SK-N-SH treated with all-trans-retinoic acid at 6 μM for 48 hours (cell line): Measurements from ENCODE around the gene RNASE9.

Experiments
- ATAC-seq: fragments of 200-7000 bp; cut with Tn5 transposase; 3 replicates; pipeline ENCODE4 v1.9.1; 2020; ENCODE audit warnings: mild to moderate bottlenecking, moderate library complexity
- ARNTL ChIP-seq: fragments of 450-650 bp; formaldehyde crosslinking; IDR thresholded peaks from 2 replicates; pipeline ENCODE4 v1.5.0; 2020; ENCODE audit warnings: low read depth, mild to moderate bottlenecking, moderate library complexity, borderline replicate concordance
- BACH2 ChIP-seq: fragments of 250-450 bp; sonication (Bioruptor Pico); IDR thresholded peaks from 2 replicates; pipeline ENCODE4 v1.9.0; 2021; ENCODE audit warnings: mild to moderate bottlenecking, borderline replicate concordance
- CSDC2 ChIP-seq: fragments of 250-450 bp; sonication (Bioruptor Pico); IDR thresholded peaks from 2 replicates; pipeline ENCODE4 v1.5.0; 2020; ENCODE audit warnings: mild to moderate bottlenecking, moderate library complexity
- ESRRG ChIP-seq: fragments of 250-450 bp; sonication (Bioruptor Pico); IDR thresholded peaks from 2 replicates; pipeline ENCODE4 v1.6.1; 2021; ENCODE audit warnings: mild to moderate bottlenecking
- GLIS3 ChIP-seq: fragments of 250-450 bp; sonication (Bioruptor Pico); IDR thresholded peaks from 2 replicates; pipeline ENCODE4 v1.5.0; 2020; ENCODE audit warnings: mild to moderate bottlenecking, moderate library complexity
- ISL1 ChIP-seq: fragments of 250-450 bp; sonication (Bioruptor Pico); IDR thresholded peaks from 2 replicates; pipeline ENCODE4 v2.1.2; 2022; ENCODE audit warnings: mild to moderate bottlenecking, moderate library complexity
- OSR1 ChIP-seq: fragments of 250-450 bp; sonication (Bioruptor Pico); IDR thresholded peaks from 2 replicates; pipeline ENCODE4 v1.8.0; 2022; ENCODE audit warnings: moderate library complexity, mild to moderate bottlenecking, inconsistent platforms
- PATZ1 ChIP-seq: fragments of 250-450 bp; sonication (Bioruptor Pico); IDR thresholded peaks from 2 replicates; pipeline ENCODE4 v1.8.0; 2020; ENCODE audit warnings: mild to moderate bottlenecking, moderate library complexity, borderline replicate concordance
- POU6F1 ChIP-seq: fragments of 250-450 bp; sonication (Bioruptor Pico); IDR thresholded peaks from 2 replicates; pipeline ENCODE4 v1.8.0; 2021; ENCODE audit warnings: low read depth, mild to moderate bottlenecking, moderate library complexity, borderline replicate concordance
- RARB ChIP-seq: fragments of 250-450 bp; sonication (Bioruptor Pico); IDR thresholded peaks from 2 replicates; pipeline ENCODE4 v1.8.0; 2021; ENCODE audit warnings: mild to moderate bottlenecking, moderate library complexity
- SNAI2 ChIP-seq: fragments of 250-450 bp; sonication (Bioruptor Pico); IDR thresholded peaks from 2 replicates; pipeline ENCODE4 v1.5.0; 2020; ENCODE audit warnings: mild to moderate bottlenecking, moderate library complexity
- TOX ChIP-seq: fragments of 250-450 bp; sonication (Bioruptor Pico); IDR thresholded peaks from 2 replicates; pipeline ENCODE4 v1.8.0; 2021; ENCODE audit warnings: mild to moderate bottlenecking, moderate library complexity, borderline replicate concordance
- TSHZ2 ChIP-seq: fragments of 250-450 bp; sonication (Bioruptor Pico); IDR thresholded peaks from 2 replicates; pipeline ENCODE4 v1.5.0; 2020; ENCODE audit warnings: mild to moderate bottlenecking, moderate library complexity
- ZC3H10 ChIP-seq: fragments of 250-450 bp; sonication (Bioruptor Pico); IDR thresholded peaks from 2 replicates; pipeline ENCODE4 v1.5.1; 2021; ENCODE audit warnings: mild to moderate bottlenecking, moderate library complexity
- ZFP3 ChIP-seq: fragments of 250-450 bp; sonication (Bioruptor Pico); IDR thresholded peaks from 2 replicates; pipeline ENCODE4 v1.5.0; 2020; ENCODE audit warnings: mild to moderate bottlenecking, moderate library complexity
- ZFP30 ChIP-seq: fragments of 450-650 bp; formaldehyde crosslinking; IDR thresholded peaks from 2 replicates; pipeline ENCODE4 v1.5.0; 2022; ENCODE audit warnings: mild to moderate bottlenecking, moderate library complexity
- ZNF565 ChIP-seq: fragments of 450-650 bp; formaldehyde crosslinking; conservative IDR thresholded peaks from 2 replicates; pipeline ENCODE4 v1.5.0; 2020; ENCODE audit warnings: low read depth, mild to moderate bottlenecking, moderate library complexity
- ZNF70 ChIP-seq: fragments of 450-650 bp; formaldehyde crosslinking; IDR thresholded peaks from 2 replicates; pipeline ENCODE4 v1.5.0; 2020; ENCODE audit warnings: mild to moderate bottlenecking, moderate library complexity
- ZNF8 ChIP-seq: fragments of 450-650 bp; formaldehyde crosslinking; IDR thresholded peaks from 2 replicates; pipeline ENCODE4 v1.5.0; 2020; ENCODE audit warnings: mild to moderate bottlenecking, moderate library complexity
- TF ChIP-seq, protein P1 (sequence below): fragments of 250-450 bp; sonication (Bioruptor Pico); IDR thresholded peaks from 2 replicates; pipeline ENCODE4 v1.5.1; 2020; ENCODE audit warnings: low read depth, mild to moderate bottlenecking, moderate library complexity

The RNASE9 gene

DNA sequence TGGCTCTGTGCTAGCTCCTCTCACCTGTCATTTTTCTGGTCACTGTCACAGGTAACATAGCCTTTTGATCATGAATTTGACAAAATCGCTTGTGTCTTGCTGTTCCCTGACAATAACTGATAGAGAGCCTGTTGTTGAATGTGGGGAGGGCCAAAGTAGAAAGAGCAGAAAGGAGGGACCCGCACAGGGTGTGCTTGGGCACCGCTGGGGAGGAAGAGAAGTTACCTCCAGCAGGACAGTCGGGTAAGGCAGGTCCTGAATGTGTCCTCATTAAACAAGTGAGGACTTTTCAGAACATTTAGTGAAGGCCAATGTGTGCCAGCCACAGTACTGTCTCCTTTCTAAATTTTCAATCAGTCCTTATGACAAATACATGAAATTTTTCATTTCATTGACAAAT, 30.4 kb upstream of the RNASE9 start, which contains the start of gene RNASE12:
Gene RNASE12, minus strand, starts transcription at position 142 of the 400 bp plus-strand sequence. CDS start 653 bp downstream, outside the sequence.
- no peak for ATAC-seq
- TF ChIP-seq ESRRG (CRISPR knock-in tag), result no peak
- no peak for TF ChIP-seq ZNF565 (CRISPR knock-in tag)
- TF ChIP-seq OSR1 (CRISPR knock-in tag), result no peak
- TF ChIP-seq, protein P1, sequence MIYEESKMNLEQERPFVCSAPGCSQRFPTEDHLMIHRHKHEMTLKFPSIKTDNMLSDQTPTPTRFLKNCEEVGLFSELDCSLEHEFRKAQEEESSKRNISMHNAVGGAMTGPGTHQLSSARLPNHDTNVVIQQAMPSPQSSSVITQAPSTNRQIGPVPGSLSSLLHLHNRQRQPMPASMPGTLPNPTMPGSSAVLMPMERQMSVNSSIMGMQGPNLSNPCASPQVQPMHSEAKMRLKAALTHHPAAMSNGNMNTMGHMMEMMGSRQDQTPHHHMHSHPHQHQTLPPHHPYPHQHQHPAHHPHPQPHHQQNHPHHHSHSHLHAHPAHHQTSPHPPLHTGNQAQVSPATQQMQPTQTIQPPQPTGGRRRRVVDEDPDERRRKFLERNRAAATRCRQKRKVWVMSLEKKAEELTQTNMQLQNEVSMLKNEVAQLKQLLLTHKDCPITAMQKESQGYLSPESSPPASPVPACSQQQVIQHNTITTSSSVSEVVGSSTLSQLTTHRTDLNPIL, result no peak
- no peak for TF ChIP-seq ZNF70
- no peak for TF ChIP-seq ZFP3 (CRISPR knock-in tag)
- no peak for TF ChIP-seq TOX (CRISPR knock-in tag)
- TF ChIP-seq POU6F1 (CRISPR knock-in tag), result no peak
- no peak for TF ChIP-seq SNAI2 (CRISPR knock-in tag)
- TF ChIP-seq ZFP30, result no peak
- no peak for TF ChIP-seq PATZ1
- no peak for TF ChIP-seq ARNTL (CRISPR knock-in tag)
- TF ChIP-seq ZC3H10 (CRISPR knock-in tag), result no peak
- TF ChIP-seq TSHZ2 (CRISPR knock-in tag), result no peak
- no peak for TF ChIP-seq ZNF8 (CRISPR knock-in tag)

DNA sequence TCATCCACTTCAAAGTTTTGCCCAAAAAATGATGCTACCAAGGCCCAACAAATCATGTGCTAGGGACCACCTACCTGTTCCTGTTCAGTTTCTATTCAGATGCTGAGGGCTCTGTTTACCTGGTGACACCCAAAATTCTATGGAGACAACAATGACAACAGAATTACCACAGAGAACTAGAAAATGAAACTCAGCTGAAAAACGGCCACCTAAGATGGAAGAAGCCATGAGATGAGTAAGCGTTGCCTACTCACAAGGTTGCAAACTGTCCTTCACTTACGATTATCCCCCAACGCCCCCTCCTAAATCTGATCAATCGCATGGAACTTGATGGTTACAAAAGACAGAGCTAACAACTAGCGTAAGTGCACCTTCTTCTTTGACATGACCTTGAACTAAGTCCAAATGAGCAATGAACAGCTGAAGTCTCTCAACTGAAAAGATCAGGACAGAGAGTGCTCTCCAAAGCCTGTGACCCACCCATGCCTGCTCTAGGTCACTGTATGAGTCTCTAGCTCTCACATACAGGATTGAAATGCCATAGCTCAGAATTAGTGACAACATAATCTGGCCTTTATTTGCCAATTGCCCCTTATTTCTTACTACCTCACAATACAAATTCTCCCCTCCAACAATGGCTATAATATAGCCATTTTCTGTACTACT, 26.8 kb upstream of the RNASE9 start, which contains the start of gene RNASE11:
Gene RNASE11, minus strand, starts transcription at position 513 of the 666 bp plus-strand sequence.
- no peak for ATAC-seq
- TF ChIP-seq ZNF565 (CRISPR knock-in tag) (no peak), GLIS3 (CRISPR knock-in tag) (no peak), ZFP30 (no peak), CSDC2 (CRISPR knock-in tag) (no peak), SNAI2 (CRISPR knock-in tag) (no peak), ZFP3 (CRISPR knock-in tag) (no peak)
- TF ChIP-seq, all 23 proteins: peak for 0

DNA sequence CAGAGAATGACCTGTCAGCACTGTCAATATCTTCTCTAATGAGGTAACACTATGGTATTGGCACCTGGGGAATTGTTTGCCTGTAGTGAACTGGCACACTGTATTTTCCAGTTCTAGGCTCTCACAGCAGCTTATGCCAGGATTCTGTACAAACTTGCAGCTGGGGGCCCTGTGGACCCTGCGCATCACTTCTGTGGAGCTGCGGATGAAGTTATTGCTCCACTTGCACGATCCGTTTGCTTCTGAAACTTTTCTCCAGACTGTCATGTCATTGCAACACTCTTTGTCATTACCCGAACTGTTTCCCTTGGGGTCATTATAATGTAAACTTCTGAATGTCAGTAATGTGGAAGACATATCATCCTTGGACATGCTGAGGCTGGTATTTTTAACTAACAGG, 23.1 kb upstream of the RNASE9 start:
- no peak for ATAC-seq

More for the DNA sequence above, 23.1 kb upstream of the RNASE9 start:
- TF ChIP-seq TSHZ2 (CRISPR knock-in tag) (no peak), TOX (CRISPR knock-in tag) (no peak), RARB (CRISPR knock-in tag) (no peak), ESRRG (CRISPR knock-in tag) (no peak), ZFP30 (no peak), ZNF8 (CRISPR knock-in tag) (no peak), BACH2 (no peak), ZC3H10 (CRISPR knock-in tag) (no peak), ZFP3 (CRISPR knock-in tag) (no peak), ZNF565 (CRISPR knock-in tag) (no peak), SNAI2 (CRISPR knock-in tag) (no peak), ZNF70 (no peak), ISL1 (no peak), CSDC2 (CRISPR knock-in tag) (no peak), ARNTL (CRISPR knock-in tag) (no peak)
